Measurements from ENCODE around the gene KRT1. TPM values are rescaled to one million over a fixed set of nuclear protein-coding genes. Genes with fewer than 3 reads are reported as not detected.

The KRT1 gene
- total RNA-seq, 3 donors from 2014 or later, result not detected

GRCh38 chr12:52631676-52632459 lies 48.3 kb downstream of the KRT1 start:
- no peak overlapping the region for H3K4me3 ChIP-seq
- no peak overlapping the region for H3K27ac ChIP-seq
- DNase-seq (ENCODE audit: low spot score in 2 of 2), result no peak
- H3K9me3 ChIP-seq, result no peaks in the 10 kb centered on the region
- TF ChIP-seq POLR2A (IDR thresholded peaks at IDR 0.05) (no peak), POLR2AphosphoS5 (IDR thresholded peaks at IDR 0.05) (no peak)
- TF ChIP-seq, protein P1, sequence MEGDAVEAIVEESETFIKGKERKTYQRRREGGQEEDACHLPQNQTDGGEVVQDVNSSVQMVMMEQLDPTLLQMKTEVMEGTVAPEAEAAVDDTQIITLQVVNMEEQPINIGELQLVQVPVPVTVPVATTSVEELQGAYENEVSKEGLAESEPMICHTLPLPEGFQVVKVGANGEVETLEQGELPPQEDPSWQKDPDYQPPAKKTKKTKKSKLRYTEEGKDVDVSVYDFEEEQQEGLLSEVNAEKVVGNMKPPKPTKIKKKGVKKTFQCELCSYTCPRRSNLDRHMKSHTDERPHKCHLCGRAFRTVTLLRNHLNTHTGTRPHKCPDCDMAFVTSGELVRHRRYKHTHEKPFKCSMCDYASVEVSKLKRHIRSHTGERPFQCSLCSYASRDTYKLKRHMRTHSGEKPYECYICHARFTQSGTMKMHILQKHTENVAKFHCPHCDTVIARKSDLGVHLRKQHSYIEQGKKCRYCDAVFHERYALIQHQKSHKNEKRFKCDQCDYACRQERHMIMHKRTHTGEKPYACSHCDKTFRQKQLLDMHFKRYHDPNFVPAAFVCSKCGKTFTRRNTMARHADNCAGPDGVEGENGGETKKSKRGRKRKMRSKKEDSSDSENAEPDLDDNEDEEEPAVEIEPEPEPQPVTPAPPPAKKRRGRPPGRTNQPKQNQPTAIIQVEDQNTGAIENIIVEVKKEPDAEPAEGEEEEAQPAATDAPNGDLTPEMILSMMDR (IDR thresholded peaks at IDR 0.05), result no peak
- H3K36me3 ChIP-seq, result no peaks in the 10 kb centered on the region
- no peaks in the 10 kb centered on the region for H3K4me1 ChIP-seq
- no peaks in the 10 kb centered on the region for H3K27me3 ChIP-seq
- intact Hi-C loops (cut with DNase I; ENCODE audit: low total_unique reads), result no loop called here

DNA sequence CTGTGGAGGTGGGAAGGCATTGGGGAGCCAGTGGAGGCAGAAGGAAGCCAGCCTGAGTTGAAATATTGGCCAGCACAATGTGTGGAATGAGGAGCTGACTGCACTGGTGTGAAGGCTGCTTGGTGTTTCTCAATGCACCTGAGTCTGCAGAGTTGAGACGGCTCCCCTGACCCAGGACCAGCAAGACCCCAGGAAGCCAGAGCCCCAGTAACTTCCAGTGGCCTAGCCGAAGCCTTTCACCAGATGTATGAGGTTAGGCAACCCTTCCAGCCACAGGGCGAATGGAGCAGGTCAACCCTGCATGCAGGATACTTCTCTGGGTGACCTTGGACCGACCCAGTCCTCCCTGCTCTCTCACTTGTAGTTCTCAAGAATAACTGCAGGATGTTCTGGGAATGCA lies 48.9 kb downstream of the KRT1 start:
- H3K36me3 ChIP-seq, result no peaks in the 10 kb centered on the region
- no peak overlapping the region for H3K4me3 ChIP-seq
- DNase-seq (ENCODE audit: low spot score in 2 of 2), result peak in 1 of 2 donors; percentile 8
- H3K27ac ChIP-seq, result no peak overlapping the region
- intact Hi-C loops (cut with DNase I; ENCODE audit: low total_unique reads), result no loop called here
- no peaks in the 10 kb centered on the region for H3K4me1 ChIP-seq
- no peaks in the 10 kb centered on the region for H3K9me3 ChIP-seq
- no peaks in the 10 kb centered on the region for H3K27me3 ChIP-seq
- TF ChIP-seq POLR2A (IDR thresholded peaks at IDR 0.05), result no peak
- TF ChIP-seq POLR2AphosphoS5 (IDR thresholded peaks at IDR 0.05), result no peak
- TF ChIP-seq, protein P1 (IDR thresholded peaks at IDR 0.05), result no peak

DNA sequence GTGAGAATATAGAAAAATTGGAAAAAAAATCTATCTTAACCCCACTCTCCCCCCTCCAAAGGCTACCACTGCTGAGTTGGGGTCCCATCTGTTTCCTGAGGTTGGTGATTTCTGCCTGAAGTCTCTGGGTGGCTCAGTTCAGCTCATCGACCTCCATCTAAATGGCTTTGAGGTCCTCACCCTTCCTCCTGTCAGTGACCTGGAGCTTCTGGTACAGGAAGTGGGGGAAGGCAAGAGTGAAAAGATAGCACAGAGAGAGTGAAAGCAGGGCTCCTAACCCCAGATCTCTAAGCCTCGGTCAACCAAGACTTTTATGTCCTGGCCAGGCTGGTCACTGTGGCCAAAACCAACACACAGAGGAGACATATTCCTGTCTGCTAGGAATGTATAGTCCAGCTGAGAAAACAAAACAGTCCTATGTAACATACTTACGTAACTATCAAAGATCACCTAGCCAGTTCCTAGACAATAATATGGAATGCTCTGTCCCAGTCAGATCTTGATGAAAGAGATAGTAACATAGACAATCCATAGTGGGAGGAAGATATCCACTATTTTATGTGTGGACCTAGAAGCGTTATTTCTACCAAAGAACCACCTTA lies 49.5 kb downstream of the KRT1 start:
- no peak overlapping the region for H3K27ac ChIP-seq
- no peak overlapping the region for H3K4me3 ChIP-seq
- no peak for TF ChIP-seq POLR2AphosphoS5 (IDR thresholded peaks at IDR 0.05)
- no peaks in the 10 kb centered on the region for H3K4me1 ChIP-seq
- DNase-seq (ENCODE audit: low spot score in 2 of 2), result no peak
- H3K9me3 ChIP-seq, result no peaks in the 10 kb centered on the region
- no peaks in the 10 kb centered on the region for H3K27me3 ChIP-seq
- H3K36me3 ChIP-seq, result no peaks in the 10 kb centered on the region
- intact Hi-C loops (cut with DNase I; ENCODE audit: low total_unique reads), result no loop called here

DNA sequence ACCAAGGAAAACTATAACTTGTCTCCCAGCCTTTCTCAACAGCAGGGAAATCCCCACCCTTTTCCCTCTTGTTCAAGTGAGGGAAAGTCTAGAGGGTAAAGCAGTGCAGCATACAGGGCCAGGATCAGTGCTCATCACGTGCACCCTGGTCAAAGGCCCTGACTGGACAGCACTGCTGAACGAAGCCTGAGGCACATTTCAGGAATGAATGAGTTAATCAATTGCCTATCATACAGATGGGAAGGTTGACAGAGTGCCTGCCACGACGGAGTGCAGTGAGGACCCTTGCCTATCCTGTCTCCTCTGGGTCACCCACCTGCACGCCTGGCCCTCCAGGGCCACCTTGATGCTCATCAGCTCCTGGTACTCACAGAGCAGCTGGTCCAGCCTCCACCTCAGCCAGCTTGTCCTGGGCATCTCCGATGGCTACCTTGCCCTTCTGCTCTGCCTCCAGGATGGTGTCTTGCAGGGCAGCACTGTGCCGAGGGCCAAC lies 50.2 kb downstream of the KRT1 start:
- TF ChIP-seq POLR2A (IDR thresholded peaks at IDR 0.05) (no peak), POLR2AphosphoS5 (IDR thresholded peaks at IDR 0.05) (no peak)
- TF ChIP-seq, protein P1 (IDR thresholded peaks at IDR 0.05), result no peak
- Histone ChIP-seq H3K36me3 (no peaks in the 10 kb centered on the region), H3K27me3 (no peaks in the 10 kb centered on the region), H3K9me3 (no peaks in the 10 kb centered on the region), H3K27ac (no peak overlapping the region), H3K4me1 (no peaks in the 10 kb centered on the region), H3K4me3 (no peak overlapping the region)
- intact Hi-C loops (cut with DNase I; ENCODE audit: low total_unique reads), result no loop called here
- DNase-seq (ENCODE audit: low spot score in 2 of 2), result peak in 1 of 2 donors; percentile 13

- Histone ChIP-seq H3K36me3 (no peaks in the 10 kb centered on the region), H3K27me3 (no peaks in the 10 kb centered on the region), H3K4me3 (no peak overlapping the region), H3K27ac (no peak overlapping the region), H3K9me3 (no peaks in the 10 kb centered on the region), H3K4me1 (no peaks in the 10 kb centered on the region)
- intact Hi-C loops (cut with DNase I; ENCODE audit: low total_unique reads), result no loop called here
- TF ChIP-seq POLR2AphosphoS5 (IDR thresholded peaks at IDR 0.05) (no peak), POLR2A (IDR thresholded peaks at IDR 0.05) (no peak)
- TF ChIP-seq, protein P1 (IDR thresholded peaks at IDR 0.05), result no peak
- DNase-seq (ENCODE audit: low spot score in 2 of 2), result peak in 1 of 2 donors; percentile 1
Observed at GRCh38 chr12:52629281-52630007, 50.8 kb downstream of the KRT1 start.
